Activated CD4-positive, alpha-beta T cell treated with anti-CD3 and anti-CD28 coated beads for 48 hours (primary cell): ENCODE data around the gene IGSF21.
A peak's percentile ranks its signal among the peaks of the same experiment; 100 is the strongest.
"Not testable (repeated sequence)": the region's sequence is repeated elsewhere in the genome, so short reads cannot be mapped to it uniquely, and the experiment has no call there.

ENCODE experiments used
- DNase-seq: peaks from one replicate; pipeline ENCODE4 v3.0.0-alpha.2; 2020

Gene IGSF21

DNA sequence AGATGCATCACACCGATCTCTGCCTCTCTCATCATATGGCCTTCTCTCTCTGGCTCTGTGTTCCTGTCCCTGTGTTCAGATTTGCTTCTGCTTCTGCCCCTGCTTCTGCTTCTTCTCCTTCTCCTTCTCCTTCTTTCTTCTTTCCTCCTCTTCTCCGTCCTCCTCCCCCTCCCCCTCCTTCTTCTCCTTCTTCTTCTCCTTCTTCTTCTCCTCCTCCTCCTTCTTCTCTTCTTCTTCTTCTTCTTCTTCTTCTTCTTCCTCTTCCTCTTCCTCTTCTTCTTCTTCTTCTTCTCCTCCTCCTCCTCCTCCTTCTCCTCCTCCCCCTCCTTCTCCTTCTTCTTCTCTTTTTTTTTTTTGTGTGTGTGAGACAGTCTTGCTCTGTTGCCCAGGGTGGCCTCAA, 233.2 kb downstream of the IGSF21 start:
- DNase-seq = no peak

DNA sequence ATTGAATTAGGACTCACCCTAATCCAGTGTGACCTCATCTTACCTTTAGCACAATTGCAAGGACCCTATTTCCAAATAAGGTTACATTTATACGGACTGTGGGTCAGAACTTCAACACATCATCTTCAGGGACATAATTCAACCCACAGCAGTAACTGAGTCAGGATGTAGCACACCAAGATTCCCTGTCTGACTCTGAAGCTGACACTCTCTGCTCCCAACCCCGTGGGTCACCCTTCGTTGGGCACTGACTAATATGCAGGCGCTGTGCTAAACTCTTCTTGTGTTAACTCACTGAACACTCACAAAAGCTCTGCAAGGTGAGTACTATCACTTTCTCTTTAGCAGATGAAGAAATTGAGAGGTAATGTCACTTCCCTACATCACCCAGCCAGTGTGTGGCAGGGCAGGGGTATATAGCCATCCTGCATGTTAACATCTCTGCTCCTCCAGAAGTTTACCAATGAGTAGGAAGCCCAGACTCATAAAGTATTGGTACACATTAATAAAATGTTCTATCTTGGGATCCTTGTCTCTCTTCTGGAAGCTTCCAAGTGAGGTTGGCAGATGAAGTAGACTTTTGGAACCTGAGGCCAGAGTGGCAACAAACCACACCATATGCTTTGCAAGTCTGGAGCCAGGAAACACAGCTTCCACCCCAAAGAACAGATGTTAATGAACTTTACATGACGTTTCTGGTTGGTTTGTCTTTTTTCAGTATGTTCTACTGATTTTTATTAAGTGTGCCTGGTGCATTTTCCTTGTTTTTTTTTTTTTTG, 233.9 kb downstream of the IGSF21 start:
- DNase-seq = no peak

DNA sequence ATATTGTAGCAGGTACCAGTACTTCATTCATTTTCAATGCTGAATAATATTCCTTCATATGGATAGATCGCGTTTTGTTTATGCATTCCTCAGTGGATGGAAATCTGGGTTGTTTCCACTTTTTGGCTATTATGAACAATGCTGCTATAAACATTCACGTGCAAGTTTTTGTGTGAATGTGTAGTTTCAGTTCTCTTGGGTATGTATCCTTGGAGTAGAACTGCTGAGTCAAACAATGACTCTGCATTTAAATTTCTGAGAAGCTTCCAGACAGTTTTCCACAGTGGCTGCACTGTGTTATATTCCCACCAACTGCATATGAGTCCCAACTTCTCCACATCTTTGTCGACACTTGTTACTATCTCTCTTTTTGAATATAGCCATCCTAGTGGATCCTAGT, 235.1 kb downstream of the IGSF21 start:
- no peak for DNase-seq

DNA sequence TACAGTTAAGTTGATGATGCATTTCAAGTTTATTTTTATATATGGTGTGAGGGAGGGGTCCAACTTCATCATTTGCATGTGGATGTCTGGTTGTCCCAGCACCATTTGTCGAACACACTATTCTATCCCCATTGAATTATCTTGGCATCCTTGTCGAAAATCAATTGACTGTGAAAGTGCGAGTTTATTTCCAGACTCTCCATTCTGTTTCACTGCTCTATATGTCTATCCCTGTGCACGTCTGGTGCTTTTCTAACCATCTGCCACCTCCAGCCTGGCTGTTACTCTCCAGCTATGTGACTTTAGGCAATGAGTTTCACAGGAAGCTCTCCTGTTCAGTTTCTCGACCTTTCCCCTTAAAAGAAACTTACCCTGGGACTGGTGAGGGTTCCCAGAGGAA, 236.0 kb downstream of the IGSF21 start:
- DNase-seq = no peak

DNA sequence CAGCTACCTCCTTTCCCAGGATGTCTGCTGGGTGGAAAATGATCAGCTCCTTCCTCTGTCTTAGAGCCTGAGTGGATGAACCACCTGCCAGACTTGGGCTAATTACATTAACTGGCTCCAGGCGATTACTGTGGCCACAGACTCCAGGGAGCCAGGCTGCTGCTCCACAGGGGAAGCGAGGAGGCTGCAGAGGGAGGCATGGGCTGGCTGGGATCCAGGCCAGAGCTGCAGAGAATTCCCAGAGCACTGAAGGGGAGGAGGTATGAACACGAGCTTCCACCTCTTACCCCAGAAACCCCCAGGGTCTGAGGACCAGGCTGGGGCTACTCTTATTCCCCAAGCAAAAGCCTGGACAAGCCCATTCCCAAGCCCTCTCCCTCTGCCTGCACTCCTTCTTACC, 237.2 kb downstream of the IGSF21 start:
- DNase-seq = no peak

DNA sequence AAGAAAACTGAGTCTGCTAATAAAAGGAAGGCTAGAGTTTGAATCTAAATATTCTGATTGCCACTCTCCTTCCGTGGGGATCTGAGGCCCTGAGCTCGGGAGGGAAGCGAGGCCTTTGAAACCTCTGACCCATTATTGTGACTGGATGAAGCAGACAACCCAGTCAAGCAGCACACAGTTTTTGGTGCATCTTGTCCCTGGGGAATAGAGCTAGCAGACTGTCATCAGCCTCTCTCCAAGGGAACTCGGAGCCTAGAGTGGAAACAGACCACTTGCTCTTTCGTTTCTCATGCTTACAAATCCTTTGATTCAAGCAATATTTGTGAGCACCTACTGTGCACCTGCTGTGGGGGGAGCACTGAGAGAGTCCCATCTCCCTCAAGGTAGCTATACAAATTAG, 240.0 kb downstream of the IGSF21 start:
- DNase-seq = no peak

DNA sequence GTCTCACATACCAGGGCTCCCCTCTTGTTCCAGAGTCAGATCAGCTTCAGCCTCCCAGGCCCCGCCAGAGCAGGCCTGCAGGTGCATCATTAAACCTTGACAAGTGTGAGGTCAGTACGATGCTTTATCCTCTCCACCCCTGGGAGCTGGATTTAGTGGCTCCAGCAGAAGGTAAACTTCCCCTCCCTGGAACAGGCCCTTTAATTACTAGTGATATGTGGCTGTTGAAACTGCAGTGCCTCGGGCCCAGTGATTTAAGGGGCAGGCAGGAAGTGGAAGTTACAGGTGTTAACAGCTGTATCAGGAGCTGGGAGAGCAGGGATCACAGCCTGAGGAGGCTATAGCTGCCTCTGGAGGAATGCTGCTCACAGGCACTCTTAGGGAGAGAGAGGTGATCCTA, 240.8 kb downstream of the IGSF21 start:
- no peak for DNase-seq

DNA sequence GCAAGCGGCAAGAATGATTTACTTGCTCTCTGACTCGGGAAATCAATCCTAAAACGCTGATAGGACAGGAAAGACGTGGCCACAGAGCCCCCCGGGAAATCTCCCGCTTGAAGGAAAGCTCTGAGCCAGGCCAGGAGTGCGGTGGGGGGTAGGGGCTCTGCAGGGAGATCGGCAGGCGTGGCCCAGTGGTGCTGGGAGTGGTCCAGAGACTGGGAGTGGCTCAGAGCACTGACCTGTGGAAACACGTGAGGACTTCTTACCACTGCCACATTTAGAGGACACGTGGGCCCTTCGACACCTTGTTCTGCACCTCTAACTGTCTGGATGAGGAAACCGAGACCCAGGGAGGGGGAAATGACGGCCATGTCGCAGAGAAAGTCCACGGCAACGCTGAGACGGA, 243.1 kb downstream of the IGSF21 start:
- DNase-seq = no peak

DNA sequence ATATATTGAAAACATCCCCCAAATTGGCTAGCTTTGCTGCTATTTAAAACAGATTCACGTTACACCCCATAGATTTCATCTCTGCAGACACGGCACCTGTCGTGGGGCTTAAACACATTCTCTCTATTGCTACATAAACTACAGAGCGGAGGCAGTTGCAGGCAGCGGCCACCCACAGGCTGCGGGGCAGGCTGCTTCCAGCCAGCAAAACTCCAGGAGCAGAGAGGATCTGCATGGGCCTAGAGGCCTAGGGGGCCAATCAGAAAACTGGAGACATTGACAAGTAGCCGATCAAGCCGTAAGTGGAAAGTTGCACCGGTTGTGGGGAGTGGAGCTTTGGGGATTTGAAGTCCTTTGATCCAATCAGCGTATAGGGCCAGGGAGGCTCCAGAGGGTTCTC, 244.1 kb downstream of the IGSF21 start:
- DNase-seq = no peak

DNA sequence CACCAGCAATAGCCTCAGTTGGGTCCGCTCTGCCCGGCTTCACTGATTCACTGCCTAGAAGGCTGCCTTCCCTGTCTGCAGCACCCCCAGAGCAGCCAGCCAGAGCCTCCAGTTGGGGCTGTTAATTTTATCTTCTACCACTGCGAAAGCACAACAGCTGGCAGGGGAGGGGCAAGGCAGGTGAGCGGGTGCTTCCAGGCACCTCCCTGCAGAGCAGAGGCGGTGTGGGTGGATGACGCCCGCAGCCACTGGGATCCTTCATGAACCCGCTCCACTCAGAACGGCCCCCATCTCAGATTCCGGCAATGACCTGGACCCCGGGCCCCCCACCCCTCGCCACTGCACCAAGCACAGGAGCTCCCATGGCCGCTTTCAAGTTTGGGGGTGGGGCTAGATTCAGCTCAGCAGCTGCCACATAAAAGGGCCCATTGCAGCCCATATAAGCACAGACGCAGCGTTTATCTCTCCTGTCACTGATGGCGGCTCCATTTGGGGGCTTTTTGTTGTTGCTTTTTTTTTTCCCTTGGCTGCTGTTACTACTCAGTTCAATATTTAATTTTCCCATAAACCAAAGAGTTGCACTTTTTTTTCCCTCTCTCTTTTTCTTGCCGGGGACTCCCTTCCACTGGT, 245.2 kb downstream of the IGSF21 start:
- no peak for DNase-seq

DNA sequence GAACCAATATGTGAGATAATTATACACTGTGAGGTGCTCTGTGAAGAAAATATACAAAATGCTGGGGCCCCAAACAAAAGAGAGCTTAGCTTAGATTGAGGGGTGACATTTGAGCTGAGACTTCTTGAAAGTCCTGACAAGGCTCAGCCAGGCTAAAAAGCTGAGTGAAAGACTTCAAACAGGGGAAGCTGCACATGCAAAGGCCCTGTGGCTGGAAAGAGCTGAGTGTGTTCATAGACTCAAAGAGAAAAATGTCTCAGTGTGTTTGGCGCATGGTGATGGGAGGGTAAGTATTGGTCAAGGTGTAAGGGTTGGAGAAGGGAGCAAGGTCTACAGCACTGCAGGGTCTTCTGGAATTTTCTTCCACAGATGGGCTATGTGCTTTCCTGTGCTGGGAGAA, 245.9 kb downstream of the IGSF21 start:
- DNase-seq = no peak

DNA sequence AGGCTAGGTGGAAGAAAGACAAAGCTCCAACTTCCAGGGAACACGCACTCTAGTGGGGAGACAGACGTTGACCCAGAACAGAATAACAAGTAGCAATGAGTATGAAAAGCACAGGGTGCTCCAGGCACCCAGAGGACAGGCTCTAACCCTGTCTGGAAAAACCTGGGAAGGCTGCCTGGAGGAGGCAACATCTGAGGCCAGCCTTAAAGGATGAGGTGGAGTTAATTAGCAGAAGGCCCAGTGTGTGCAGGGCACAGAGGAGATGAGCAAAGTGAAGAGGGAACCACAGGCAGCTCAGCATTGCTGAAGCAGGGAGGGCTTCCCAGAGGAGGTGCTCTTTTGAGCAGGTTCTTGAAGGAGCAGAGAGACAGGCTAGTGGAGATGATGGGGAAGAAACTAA, 246.4 kb downstream of the IGSF21 start:
- no peak for DNase-seq

DNA sequence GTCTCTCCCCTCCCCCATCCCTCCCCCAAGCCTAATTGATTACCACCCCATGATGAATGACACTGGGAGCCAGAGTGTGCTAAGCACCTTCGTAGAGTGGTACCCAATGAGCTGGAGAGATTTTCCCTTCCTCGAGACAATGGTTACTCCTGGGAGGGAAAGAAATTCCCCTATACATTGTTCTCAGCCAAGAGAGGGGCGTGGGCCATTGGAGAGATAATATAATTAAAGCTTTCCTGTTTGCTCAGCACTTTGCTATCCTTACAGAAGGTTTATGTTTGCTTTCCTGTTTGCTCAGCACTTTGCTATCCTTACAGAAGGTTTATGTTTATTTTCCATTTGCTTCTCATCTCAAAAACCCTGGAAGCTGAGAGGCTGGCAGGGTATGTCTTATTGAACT, 247.0 kb downstream of the IGSF21 start:
- no peak for DNase-seq

DNA sequence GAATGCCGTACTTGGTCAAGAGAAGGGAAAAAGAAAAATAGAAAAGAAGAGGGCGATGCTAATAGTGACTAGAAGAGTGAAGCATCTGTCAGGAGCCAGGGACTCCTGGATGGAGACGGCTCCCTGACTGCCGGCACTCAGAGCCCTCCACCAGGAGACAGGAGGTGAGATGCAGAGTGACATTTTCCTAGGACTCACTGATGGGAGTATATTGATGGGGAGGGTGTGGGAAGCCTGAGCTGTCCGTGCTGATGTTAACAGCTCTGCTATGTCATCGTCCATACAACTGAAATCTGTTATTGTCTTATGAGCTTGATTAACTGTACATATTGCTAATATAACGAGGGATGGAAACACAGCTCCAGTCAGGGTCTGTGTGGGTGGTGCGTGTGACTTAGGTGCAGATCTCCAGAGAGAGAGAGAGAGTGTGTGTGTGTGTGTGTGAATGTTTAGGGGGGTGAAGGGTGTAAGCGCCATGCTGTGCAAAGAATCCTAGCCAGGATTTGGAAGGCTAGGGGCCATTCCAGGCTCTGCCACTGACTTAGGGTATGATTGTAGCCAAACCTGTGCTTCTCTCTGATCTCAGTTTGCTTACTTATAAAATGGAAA, 250.1 kb downstream of the IGSF21 start:
- DNase-seq = no peak

DNA sequence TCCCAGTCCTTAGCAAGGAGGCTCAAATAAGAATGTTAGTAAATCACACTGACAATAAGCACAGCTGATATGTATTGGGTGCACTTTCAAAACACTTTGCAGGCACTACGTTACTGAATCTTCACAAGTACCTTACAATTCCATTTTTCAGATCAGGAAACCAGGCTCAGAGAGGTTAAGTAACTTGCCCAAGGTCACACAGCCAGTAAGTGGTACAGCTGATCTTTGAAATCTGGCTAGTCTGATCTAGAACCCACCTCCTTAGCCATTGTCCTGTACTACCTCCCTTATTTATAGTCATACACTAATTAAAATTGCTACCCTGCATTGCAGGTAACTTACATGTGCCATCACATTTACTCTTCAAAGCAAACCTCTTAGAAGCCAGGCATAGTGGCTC, 251.0 kb downstream of the IGSF21 start:
- no peak for DNase-seq

DNA sequence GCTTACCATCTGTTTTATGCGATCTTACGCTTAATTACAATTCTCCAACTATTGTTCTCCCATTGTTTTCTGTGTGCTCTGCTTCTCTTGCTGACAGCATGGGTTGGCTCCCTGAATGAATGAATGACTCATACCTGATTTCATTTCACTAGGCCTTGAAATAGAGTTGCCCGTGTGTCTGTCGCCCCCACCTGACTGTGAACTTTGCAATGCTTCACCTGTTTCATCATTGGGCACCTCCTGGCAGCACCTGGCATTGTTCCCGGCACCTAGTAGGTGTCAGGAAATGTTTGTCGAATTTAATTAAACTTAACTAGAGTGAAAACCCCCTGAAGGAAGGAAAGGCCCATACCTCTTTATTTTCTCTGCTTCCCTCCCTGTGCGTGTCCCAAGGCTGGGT, 252.7 kb downstream of the IGSF21 start:
- no peak for DNase-seq

DNA sequence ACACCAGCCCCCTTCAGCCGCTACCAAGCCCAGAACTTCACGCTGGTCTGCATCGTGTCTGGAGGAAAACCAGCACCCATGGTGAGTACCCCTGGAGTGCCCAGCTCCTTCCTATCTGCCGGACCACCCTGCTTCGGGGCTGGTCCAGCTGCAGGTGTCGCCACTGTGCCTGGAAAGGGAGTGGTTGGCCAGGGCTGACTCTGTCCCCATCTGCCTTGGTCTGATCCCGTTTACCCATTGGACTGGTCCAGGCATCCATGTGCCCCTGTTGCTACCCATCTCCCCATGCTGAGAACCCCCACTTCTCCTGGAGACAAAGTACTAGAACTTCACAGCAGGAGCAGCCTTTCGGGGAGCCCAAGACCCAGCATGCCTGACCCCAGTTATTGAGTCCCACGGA, 254.6 kb downstream of the IGSF21 start:
- no peak for DNase-seq

DNA sequence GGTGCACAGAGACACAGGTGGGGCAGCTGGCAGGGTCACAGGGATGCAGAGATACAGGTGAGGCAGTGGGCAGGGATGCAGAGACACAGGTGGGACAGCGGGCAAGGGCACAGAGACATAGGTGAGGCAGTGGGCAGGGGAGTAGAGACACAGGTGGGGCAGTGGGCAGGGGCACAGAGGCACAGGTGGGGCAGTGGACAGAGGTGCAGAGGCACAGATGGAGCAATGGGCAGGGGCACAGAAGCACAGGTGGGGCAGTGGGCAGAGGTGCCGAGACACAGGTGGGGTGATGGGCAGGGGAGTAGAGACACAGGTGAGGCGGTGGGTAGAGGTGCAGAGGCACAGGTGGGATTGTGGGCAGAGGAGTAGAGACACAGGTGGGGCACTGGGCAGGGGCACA, 255.8 kb downstream of the IGSF21 start:
- no peak for DNase-seq

DNA sequence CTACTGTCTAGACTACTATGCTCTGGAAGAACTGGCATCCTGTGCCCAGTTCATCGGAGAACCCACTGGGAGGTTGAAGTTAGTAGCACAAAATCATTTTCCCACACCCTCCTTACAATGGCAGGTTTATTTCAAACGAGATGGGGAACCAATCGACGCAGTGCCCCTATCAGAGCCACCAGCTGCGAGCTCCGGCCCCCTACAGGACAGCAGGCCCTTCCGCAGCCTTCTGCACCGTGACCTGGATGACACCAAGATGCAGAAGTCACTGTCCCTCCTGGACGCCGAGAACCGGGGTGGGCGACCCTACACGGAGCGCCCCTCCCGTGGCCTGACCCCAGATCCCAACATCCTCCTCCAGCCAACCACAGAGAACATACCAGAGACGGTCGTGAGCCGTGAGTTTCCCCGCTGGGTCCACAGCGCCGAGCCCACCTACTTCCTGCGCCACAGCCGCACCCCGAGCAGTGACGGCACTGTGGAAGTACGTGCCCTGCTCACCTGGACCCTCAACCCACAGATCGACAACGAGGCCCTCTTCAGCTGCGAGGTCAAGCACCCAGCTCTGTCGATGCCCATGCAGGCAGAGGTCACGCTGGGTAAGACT, 257.6 kb downstream of the IGSF21 start:
- DNase-seq = no peak

DNA sequence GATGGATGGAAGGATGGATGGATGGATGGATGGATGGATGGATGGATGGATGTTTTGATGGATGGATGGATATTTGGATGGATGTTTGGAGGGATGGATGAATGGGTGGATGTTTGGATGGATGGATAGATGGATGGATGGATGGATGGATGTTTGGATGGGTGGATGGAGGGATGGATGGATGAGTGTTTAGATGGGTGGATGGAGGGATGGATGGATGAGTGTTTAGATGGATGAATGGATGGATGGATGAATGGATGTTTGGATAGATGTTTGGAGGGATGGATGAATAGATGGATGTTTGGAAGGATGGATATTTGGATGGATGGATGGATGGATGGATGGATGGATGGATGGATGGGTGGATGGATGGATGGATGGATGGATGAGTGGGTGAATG, 264.9 kb downstream of the IGSF21 start:
- not testable (repeated sequence) for DNase-seq

DNA sequence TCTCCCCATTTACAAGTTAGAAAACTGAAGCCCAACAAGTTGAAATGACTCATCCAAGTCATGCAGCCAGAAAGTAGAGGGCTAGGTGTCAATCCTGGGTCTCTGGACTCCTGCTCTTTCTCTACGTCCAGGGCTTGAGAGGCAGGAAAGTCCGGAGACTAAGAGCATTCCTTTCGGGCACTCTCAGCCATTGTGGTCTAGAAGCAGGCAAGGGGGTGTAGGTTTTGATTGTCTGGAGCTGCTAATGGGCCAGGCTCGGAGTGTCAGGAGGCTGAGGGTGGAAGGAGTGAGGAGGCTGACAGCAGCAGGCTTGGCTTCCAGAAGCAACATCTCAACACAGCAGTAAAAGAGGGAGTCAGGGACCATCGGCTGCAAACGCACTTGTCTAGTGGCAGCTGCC, 265.6 kb downstream of the IGSF21 start:
- no peak for DNase-seq

DNA sequence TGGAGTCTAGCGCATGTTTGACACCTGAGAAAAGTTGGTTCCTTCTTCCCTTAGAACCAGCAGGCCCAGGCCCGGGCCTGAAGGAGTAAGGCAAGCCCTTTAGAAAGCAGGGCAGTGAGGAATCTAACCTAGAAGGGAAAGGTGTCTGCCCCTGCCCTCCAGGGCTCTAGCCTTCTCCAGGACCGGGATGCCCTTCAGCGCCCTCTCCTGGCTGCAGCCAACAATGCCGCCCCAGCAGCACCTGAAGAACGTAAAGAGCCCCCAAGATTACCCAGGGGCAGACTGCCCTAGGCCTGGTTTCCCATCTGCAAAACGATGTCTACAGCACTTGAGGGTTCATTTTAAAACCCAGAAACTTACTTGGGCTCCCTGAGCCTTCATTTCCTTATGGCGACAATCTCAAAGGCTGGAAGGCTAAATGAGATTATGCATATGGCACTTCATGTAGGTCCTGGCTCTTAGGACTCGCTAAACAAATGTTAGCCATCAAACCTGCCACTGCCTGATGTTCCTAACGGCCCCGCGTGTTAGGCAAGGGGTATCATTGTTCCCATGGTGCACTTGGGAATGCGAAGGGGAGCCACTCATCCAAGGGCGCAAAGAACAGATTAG, 266.4 kb downstream of the IGSF21 start:
- DNase-seq = peak; percentile 18

DNA sequence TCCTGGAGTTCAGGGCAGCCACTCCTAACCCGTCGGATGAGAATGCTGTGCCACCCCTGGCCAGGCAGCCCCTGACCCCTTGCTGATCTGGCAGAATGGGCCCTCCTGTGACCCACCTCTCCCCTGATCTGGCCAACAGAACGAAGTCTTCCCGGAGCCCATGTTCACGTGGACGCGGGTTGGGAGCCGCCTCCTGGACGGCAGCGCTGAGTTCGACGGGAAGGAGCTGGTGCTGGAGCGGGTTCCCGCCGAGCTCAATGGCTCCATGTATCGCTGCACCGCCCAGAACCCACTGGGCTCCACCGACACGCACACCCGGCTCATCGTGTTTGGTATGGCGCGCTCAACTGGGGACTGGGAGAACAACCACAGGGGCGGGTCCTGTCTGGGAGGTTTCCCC, 269.1 kb downstream of the IGSF21 start:
- DNase-seq = no peak

DNA sequence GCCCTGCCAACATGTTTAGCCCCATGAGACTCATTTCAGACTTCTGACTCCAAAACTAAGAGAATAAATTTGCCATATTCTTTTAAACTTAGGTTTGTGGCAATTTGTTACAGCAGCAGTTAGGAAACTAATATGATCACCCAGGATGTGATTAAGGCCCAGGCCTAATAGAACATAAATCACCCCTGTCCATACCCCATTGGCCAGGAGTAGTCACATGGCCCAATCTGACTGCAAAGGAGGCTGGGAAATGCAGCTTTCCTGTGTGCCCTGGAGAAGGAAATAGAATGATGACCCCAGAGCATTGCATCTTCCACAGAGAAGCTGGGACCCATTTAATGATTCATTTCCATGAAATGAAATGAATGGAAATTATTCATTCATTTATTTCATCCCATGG, 272.7 kb downstream of the IGSF21 start:
- DNase-seq = no peak
